ENCODE results near the gene RBBP4.
"Not testable (repeated sequence)": the region's sequence is repeated elsewhere in the genome, so short reads cannot be mapped to it uniquely, and the experiment has no call there.

The RBBP4 gene

DNA sequence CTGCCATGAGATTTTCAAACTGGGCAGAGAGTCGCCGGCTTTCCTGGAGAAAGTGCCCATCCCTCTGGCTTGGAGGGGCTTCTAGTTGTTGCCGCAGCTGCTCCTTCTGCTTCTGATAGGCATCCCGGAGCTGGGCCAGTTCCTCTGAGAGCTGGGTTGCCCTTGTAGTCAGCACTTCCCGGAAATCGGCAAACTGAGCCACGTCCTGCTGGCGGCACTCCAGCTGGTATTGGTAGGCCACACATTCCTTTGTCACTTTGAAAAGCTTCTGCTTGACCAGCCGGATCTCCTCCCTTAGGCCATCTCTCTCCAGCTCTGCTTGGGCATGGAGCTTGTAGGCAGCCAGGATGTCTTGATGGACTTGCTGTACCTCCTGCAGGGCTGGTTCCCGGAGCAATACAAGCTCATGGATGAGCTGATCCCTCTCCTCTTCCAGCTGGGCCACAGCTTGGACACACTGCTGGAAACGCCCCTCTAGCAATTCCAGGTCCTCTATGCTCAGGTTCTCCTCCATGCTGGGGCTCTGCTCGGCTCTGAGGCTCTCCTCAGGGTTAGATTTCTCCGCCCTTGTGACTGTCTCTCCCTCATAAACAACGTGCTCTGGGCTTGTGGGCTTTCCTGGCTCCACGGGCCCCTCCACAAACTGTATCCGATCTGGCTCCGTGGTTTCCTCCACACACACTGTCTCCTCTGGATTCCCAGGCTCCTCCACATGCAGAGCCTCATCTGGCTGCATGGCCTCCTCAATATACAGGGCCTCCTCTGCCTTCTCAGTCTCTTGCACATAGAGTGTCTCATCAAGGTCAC lies 44.3 kb downstream of the RBBP4 start:
- DNase-seq = no peak

GRCh38 chr1:32696041-32696440 lies 45.0 kb downstream of the RBBP4 start:
- DNase-seq = no peak

DNA sequence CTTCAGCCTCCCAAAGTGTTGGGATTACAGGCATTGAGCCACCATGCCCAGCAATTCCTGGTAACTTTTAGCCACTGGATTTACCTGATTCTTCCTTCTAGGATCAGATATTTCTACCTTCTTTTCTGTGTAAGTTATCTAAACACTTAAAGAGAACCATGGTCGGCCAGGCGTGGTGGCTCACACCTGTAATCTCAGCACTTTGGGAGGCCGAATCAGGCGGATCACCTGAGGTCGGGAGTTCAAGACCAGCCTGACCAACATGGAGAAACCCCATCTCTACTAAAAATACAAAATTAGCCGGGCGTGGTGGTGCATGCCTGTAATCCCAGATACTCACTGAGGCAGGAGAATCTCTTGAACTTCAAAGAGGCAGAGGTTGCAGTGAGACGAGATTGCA lies 46.0 kb downstream of the RBBP4 start:
- not testable (repeated sequence) for DNase-seq

DNA sequence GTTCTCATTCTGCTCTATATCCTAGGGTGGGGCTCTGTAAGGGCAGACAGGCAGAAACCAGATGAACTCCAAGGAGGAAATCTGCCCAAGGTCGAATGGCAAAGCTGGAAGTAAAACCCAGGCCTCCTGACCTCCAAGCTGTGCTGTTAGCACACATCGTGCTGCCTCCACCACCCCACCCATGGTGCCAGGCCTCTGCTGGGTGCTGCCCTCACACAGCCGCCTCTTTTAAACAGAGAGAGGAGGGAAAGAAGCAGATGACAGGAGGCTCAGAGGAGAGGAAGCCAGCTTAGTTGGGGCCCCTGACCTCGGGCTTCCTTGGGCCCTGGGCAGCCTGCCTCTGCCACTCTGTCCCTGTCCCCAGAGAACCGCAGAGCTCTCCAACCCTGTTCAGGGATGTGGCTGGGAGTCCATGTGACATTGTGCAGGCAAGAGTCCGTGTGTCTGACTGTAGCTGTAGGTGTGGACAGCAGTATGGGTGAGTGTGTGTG lies 50.5 kb downstream of the RBBP4 start:
- DNase-seq = no peak

DNA sequence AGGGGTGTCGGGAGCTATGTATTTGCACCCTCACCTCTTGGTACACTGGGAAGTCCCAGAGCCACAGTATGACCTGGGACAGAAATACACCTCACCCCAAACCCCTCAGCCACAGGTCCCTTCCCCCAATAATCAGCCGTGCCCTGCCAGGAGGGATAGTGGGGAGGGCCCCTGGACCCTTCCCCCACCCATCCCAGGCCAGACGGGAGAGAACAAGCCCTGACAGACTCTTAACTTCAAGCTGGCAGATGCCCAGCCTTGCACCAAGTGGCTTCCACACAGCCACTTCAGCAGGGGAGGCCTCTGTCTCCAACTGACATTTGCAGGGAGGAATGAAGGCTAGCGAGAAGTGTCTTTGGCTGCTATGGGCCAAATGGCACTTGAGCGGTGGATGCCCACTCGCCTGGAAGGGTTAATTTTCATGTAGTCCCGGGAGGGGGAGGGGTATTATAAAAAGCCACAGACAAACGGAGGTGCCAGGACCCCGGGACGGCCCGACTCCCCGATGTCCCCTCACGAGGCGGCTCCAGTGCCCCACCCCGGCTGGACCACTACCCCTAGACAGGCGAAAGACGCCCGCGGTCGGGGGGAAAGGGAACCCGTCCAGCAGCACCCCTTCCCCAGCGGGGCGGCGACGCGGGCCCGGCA lies 51.1 kb downstream of the RBBP4 start:
- no peak for DNase-seq

DNA sequence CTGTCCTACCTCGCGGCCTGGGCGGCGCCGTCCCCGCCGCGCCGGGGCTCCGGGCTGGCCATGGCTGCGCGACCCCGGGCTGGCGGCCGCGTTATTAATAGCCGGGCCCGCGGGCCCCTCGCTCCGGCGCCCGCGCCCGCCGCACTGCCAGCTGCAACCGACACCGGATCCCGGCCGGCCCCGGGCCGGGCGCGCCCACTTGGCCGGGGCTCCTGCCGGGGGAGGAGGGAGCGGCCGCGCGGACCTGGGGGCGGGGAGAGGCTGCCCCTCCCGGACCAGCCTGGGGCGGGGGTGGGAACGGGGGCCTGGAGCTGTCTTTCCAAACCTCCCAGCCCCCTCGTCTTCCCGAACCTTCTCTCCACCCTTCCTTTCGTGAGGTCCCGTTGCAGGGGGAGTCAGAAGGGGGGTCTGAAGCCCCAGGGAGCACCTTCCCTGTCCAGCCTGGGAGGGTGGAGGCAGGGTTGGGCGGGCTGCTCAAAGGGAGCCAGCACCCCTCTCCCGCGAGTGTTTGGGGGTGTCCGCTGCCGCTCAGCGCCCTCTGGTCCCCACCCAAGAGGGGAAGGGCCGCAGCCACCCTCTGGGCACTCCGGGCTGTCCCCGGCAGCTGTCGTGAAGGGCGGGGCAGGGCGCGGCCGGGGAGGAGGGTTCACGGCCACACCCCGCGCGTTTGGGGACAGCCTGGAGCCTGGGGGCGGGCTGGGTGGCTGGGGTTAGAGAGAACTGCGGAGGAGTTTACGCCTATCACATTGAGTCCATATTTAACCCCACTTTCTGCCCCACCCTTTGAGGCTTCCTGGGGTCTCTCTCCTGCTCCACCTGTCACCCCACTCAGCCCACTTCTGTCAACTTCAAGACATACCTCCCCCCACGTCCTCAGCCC lies 51.8 kb downstream of the RBBP4 start, which contains the start of gene SYNC:
Gene SYNC (minus strand): TSS at position 172 of the 880 bp plus-strand sequence. CDS start 110 bp downstream, at position 62.
- no peak for DNase-seq

DNA sequence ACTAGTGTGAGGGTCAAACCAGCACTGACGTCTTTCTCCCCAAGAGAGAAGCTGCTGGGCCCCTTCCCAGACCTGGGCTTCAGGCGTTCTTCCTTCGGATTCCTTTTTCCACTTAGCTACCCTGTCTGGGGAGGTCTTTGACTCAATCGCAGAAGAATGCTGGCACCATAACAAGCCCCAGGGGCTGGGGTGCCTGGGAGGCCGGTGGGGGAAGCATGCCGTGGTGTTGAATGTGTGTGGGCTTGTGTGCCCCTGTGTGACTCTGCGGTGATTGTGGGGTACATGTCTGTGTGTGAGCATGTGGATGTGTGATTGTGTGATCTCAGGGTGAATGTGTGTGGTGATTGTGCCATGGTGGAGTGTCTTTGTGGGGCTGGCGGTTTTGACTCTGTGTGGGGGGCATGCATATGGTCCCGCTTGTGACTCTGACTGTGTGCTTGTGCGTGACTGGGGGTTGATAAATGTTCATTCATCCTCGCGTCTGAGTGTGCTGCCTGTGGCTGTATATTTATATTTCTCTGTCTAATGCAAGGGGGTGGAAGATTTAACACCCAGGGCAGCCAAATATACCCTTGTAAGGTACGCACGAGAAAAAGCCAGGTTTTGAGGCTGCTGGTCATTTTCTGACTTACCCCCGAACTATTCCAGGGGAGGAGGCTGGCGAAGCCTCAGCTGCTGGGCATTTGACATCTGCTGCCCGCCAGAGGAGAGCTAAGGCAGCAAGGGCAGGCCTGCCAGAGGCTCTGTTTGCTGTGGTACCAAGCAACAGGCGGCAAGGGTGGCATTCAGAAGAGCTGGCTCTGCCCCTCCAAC lies 52.7 kb downstream of the RBBP4 start:
- no peak for DNase-seq

GRCh38 chr1:32705516-32705915 lies 54.5 kb downstream of the RBBP4 start:
- DNase-seq = no peak

- no peak for DNase-seq
Observed at GRCh38 chr1:32706491-32706890, 55.5 kb downstream of the RBBP4 start.

DNA sequence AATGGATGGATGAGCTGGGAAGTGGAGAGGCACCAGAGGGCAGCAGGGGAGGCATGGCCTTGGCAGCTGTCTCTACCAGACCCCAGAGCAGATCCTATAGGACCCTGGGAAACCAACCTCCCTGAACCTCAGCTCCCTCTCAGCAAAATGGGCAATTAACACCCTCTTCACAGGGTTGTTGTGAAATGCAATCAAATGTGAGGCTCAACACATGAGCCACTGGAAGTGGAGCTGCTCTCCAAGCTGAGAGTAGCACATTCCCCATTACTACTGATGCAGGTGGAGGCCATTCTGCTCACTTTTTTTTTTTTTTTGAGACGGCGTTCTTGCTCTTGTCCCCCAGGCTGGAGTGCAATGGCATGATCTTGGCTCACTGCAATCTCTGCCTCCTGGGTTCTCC lies 58.1 kb downstream of the RBBP4 start:
- no peak for DNase-seq

GRCh38 chr1:32709476-32709875 lies 58.5 kb downstream of the RBBP4 start:
- DNase-seq = no peak

DNA sequence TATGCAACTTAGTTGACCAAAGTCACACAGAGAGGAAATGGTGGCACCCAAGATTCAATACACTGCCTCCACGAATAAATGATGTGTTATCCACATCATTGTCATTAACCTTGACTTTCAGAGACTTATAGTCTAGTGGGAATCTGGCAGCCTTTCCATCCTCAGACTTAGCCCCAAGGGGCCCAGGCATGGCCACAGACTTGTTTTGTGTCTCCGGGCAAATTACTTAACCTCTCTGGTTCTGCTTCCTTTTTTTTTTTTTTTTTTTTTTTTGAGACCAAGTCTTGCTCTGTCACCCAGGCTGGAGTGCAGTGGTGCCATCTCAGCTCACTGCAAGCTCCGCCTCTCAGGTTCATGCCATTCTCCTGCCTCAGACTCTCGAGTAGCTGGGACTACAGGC lies 60.2 kb downstream of the RBBP4 start:
- DNase-seq = not testable (repeated sequence)

DNA sequence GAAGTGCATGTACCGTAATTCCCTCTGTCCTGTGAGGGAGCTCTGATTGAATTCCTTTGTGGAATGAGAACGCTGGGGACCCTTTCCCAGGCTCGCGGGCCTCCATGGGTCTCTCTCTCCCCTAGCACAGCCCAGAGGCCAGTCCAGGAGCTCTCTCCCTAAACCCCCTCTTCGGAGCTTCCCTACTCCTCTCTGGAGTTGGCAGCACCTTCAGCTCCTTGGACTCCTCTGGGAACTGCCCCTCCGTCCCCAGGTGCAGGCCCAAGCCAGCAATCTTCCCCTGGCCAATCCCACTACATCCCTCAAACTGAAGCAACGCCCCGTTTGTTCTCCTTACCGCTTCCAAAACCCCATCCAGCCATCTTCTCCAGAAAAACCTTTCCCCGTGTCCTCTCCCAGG lies 62.1 kb downstream of the RBBP4 start:
- no peak for DNase-seq

DNA sequence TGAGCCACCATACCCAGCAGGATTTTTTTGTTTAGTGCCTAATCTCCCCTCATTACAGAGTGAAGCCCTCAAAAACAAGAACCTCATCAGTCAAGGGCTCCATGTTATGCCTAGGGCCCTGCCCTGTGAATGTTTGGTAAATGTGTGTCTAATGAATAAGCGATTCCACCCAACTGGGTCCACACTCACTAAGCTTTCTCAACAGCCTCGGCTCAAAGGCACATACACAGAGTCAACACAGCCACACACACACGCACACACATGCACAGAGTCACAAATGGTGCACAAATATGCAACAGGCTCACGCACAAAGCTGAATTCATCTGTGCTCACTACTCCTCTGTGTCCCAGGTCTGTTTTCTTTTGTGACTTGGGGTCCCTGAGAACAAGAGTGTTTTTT lies 63.3 kb downstream of the RBBP4 start:
- no peak for DNase-seq

- no peak for DNase-seq
Observed at GRCh38 chr1:32715901-32716311, 64.9 kb downstream of the RBBP4 start.

DNA sequence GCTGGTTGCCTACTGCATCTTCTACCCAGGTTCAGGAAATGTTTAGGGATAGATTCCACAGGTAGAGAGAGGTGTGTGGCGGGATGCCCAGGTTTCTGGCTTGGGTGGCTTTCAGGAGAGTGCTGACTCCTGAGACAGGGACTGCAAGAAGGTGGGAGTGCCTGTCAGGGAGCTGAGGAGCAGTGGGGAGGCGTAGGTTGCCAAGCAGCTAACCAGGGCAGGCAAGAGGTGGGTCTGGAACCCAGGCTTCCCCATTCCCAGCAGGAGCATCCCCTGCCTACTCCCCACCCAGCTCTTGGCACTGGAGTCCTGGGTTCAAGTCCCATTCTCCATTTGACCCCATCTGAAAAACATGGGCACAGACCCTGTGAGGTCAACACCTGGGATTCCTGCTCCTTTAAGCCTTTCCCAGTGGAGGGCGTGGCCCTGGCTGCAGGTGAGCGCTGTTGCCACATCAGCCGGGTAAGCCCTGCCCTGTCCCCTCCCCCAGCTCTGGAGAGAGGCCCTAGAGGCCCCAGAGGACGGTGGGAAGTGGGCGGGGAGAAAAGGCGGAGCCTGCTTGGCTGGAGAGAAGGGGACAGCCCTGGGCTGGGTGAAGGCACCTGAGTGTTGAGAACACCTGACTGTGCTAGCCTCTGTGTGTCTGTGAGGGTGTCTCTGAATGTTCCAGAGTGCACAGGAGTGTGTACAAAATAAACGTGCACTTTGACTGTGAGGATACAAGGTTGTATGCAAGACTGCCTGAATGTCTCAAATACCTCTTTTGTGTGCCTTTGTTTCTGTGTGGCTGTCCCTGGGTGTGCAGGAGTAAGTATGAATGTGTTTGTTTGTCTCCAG lies 65.5 kb downstream of the RBBP4 start:
- peak; percentile 93 for DNase-seq

- no peak for DNase-seq
Observed at GRCh38 chr1:32717503-32717902, 66.5 kb downstream of the RBBP4 start.

GRCh38 chr1:32718036-32718435 lies 67.0 kb downstream of the RBBP4 start:
- no peak for DNase-seq

GRCh38 chr1:32718527-32718926 lies 67.5 kb downstream of the RBBP4 start:
- DNase-seq = no peak

DNA sequence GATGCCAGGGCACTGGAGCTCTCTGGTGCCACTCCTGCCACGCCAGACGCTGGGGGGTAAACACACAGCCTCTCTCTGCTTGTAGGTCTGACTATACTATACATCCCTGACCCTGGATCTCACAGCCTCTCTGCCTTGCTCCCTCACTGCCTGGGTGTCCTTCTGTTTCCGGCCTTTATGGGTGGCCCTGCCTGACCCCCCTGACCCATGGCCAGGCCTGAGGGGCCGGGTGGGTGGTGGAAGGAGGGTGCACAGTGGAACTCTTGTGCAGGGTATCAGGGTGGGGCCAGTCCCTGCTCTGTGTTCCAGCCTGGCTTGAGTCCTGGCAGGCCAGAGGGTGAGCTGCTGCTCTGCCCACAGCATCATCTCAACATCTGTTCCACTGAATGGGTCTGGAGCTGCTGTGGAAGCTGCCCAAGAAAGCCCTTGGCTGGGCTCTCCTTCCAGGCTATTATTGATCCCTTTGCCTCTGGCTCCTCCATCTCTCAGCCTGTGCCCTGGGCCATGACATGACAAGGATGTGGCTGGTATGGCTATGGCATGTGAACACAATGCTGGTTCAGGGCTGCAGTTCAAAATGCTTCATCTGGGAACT lies 68.8 kb downstream of the RBBP4 start:
- no peak for DNase-seq
